OCI-LY3 (cell line): ENCODE results near the gene SPAG4.
A peak's percentile ranks its signal among the peaks of the same experiment; 100 is the strongest.

ENCODE experiments used
- CTCF ChIP-seq: fragments of 200-600, 300-600 bp; sonication (generic); IDR thresholded peaks from 2 replicates; pipeline ENCODE4 v1.5.1; 2014; ENCODE audit warnings: antibody characterized with exemption, low read length, low read depth
- EZH2phosphoT487 ChIP-seq: fragments of 200-600 bp; shearing (Covaris generic); IDR thresholded peaks from 2 replicates; pipeline ENCODE4 v1.6.1; 2018; ENCODE audit warnings: antibody characterized with exemption, mixed run types, low read depth

- TF ChIP-seq CTCF, result peak; percentile 64
- no peak for TF ChIP-seq EZH2phosphoT487
Observed at GRCh38 chr20:35604449-35604747, 11.2 kb upstream of the SPAG4 start.
